ENCODE data around the gene BMX.

The BMX gene

GRCh38 chrX:15576019-15576418 is 75.4 kb downstream of the BMX start:
- no peak for DNase-seq

DNA sequence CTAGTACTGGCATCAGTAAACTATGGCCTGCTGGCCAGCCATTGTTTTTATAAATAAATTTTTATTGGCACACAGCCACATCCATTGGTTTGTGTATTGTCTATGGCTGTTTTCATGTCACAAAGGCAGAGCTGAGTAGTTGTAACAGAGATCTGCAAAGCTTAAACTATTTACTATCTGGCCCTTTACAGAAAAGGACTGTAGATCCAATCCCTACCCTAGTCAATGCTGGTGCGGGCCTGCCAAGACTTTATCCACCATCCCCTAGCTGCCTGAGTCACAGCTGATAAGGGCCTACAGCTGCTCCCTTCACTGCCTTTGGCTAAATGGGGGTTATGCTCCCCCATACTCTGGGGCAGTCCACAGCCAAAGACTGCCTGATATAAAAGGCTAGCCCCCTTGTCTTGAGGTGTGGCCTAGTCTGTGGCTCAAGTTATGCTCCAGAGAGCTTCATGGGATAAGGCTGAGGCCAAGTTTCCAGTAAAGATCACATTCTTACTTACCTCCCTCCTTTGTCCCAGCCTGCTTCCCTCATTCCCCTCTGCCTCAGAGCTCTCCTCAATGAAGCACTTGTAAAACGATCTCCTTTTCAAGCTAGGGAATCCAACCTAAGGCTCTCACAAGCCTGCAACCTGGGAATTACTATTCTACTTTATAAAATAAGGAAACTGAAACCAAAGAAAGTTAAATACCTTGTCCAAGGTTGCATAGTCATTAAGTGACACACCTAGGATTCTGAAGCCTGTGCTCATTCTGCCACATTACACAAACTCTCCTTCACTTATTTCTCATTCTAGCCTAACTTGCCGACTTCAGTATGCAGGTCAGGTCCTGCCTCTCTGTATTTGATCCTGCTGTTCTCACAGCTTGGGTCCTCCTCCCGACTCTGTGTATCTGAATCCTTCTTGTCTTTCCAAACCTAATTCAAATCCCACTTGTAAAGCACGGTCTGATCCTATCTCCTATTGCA is 79.5 kb downstream of the BMX start:
- no peak for DNase-seq

DNA sequence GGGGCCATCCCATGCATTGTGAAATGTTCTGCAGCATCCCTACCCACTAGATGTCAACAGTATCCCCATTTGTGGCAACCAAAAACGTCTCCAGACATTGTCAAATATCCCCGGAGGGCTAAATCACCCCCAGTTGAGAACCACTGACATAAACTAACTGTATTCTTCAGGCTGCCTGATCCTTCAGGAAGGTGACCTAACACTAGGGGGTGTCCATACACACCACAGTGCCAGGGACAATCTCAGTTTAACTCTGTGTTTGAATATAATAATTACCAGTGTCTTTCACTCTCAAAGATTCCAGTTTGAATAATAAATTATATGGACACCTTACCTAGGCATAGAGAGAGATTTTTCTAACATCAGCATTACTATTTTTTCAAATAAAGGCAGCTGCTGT is 93.8 kb downstream of the BMX start:
- no peak for DNase-seq

GRCh38 chrX:15598026-15598425 is 97.4 kb downstream of the BMX start:
- DNase-seq = no peak

DNA sequence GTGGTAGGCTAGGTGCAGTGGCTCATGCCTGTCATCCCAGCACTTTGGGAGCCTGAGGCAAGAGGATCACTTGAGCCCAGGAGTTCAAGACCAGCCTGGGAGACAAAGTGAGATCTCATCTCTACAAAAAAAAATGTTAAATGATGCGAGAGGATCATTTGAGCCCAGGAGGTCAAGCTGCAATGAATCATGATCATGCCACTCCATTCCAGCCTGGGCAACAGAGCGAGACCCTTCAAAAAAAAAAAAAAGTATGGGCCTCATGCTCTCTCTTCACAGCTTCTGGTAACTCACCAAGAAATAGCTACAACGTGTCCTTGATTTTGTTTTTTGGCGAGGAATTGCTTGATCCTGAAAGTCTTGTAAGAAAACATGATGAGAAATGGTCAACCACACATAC is 98.9 kb downstream of the BMX start:
- no peak for DNase-seq

GRCh38 chrX:15600049-15600448 is 99.4 kb downstream of the BMX start:
- DNase-seq = no peak

GRCh38 chrX:15600745-15601144 is 100.1 kb downstream of the BMX start, which contains the start of gene ACE2:
TSS of gene ACE2 (minus strand) at chrX:15600960. CDS start at chrX:15600911, 49 bp downstream.
- no peak for DNase-seq

DNA sequence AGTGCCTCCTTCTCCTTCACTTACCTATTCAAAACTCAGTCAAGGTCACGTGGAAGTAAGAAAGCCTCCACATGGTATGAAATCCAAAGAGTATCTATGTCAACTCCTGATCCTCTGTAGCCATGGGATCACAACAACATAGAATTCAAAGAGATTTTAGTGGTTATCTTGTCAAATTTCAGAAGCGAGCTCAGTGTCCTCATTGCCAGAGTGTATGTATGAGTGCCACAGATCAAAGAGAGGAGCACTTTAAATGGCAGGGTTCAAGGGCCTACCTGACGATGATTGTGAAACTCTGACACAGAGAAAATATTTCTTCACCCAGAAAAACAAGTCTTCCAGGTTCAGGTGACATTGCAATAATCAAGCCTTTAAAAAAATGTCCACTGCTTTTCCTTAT is 101.3 kb downstream of the BMX start:
- no peak for DNase-seq

DNA sequence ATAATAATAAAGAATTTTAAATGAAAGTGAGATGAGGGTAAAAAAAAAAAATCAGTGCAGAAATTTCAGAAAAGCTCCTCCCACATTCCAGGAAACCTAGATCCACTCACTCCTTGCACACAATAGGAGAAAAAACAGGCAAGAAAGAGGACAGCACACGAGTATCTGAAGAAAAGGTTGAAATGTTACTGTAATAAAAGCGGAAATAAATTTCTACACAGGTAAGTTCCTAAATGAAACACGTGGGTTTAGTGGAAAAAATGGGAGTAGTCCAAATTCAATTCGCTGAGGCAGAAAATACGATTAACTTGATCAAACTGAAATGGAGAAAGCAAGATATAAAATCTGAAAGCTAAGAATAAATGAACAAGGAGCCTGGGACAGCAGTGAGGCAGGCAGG is 102.2 kb downstream of the BMX start:
- DNase-seq = no peak

DNA sequence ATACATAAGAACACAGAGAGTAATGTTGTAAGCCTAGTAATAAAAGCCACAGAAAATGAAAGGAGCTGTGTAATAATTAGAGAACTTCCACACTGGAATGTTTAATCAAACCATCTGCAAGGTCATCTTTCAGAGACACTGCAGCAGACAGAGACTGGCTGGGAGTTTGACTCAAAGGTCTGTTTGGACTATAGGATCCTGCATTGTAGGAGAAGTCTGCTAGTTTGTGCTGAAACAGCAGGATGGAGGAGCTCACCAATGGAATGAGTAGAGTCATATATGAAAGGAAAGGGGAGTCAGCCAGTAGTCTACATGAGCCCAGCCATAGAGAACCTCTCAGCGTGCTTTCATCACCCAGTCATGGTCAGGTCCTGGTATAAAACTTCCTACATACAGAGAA is 104.6 kb downstream of the BMX start:
- no peak for DNase-seq

All from NCI-H510A treated with DMSO at 0.1 percent for 48 hours (cell line).